GM12878 (cell line): ENCODE measurements around the gene MYBPHL. TPM values are rescaled to one million over a fixed set of nuclear protein-coding genes. Genes with fewer than 3 reads are reported as not detected.

Source experiments
- CBFB ChIP-seq: IDR thresholded peaks from 2 replicates; pipeline ENCODE4 v1.6.1; 2016; ENCODE audit warnings: antibody characterized with exemption, low read depth
- CBX5 ChIP-seq: sonication (generic); IDR thresholded peaks from 2 replicates; pipeline ENCODE4 v1.6.1; 2016; ENCODE audit warnings: low read depth, moderate library complexity, mild to moderate bottlenecking, inconsistent platforms
- DPF2 ChIP-seq: fragments of 450-650 bp; IDR thresholded peaks from 2 replicates; pipeline ENCODE4 v1.6.1; 2017; ENCODE audit warnings: mild to moderate bottlenecking
- EGR1 ChIP-seq, 2 experiments: IDR thresholded peaks; 1 replicate in 1 of 2; 2 replicates in 1 of 2; pipeline ENCODE4 v1.6.1; 2011 to 2012; ENCODE audit warnings: low read depth in 2 of 2, low read length in 2 of 2, borderline replicate concordance in 1 of 2, mild to moderate bottlenecking in 1 of 2, moderate library complexity in 1 of 2
- ELK1 ChIP-seq: IDR thresholded peaks from 2 replicates; pipeline ENCODE4 v1.6.1; 2012; ENCODE audit warnings: low read depth, low read length, improper control_type of control experiment
- ESRRA ChIP-seq: IDR thresholded peaks from 2 replicates; pipeline ENCODE4 v1.6.1; 2012; ENCODE audit warnings: mild to moderate bottlenecking, low read length, improper control_type of control experiment
- EZH2 ChIP-seq: IDR thresholded peaks from 2 replicates; pipeline ENCODE4 v1.6.1; 2012; ENCODE audit warnings: low read depth, mild to moderate bottlenecking, control low read depth, inconsistent platforms, low read length, borderline replicate concordance; ENCODE audit not compliant: control insufficient read depth
- FOXK2 ChIP-seq: fragments of 450-650 bp; IDR thresholded peaks from 2 replicates; pipeline ENCODE4 v1.6.1; 2017; ENCODE audit warnings: mild to moderate bottlenecking, moderate library complexity
- HDAC6 ChIP-seq: fragments of 200-600 bp; sonication (generic); IDR thresholded peaks from one replicate; pipeline ENCODE4 v1.8.0; 2017; ENCODE audit warnings: antibody characterized with exemption; ENCODE audit not compliant: unreplicated experiment
- IKZF1 ChIP-seq: fragments of 450-650 bp; conservative IDR thresholded peaks from 2 replicates; pipeline ENCODE4 v1.6.1; 2017; ENCODE audit warnings: antibody characterized with exemption, mild to moderate bottlenecking
- KAT2A ChIP-seq: conservative IDR thresholded peaks from 2 replicates; pipeline ENCODE4 v1.6.1; 2011; ENCODE audit warnings: low read depth, low read length; ENCODE audit not compliant: control insufficient read depth
- LARP7 ChIP-seq: fragments of 450-650 bp; IDR thresholded peaks from 2 replicates; pipeline ENCODE4 v1.6.1; 2017; ENCODE audit warnings: mild to moderate bottlenecking
- MEF2B ChIP-seq: fragments of 450-650 bp; IDR thresholded peaks from 2 replicates; pipeline ENCODE4 v1.6.1; 2018; ENCODE audit warnings: mild to moderate bottlenecking, moderate library complexity; ENCODE audit not compliant: partially characterized antibody, poor library complexity, severe bottlenecking
- PBX3 ChIP-seq: IDR thresholded peaks from 2 replicates; pipeline ENCODE4 v1.6.1; 2011; ENCODE audit warnings: mild to moderate bottlenecking, low read depth, low read length, moderate library complexity; ENCODE audit not compliant: insufficient replicate concordance
- POLR2A ChIP-seq: IDR thresholded peaks from 2 replicates; pipeline ENCODE4 v1.6.1; 2011; ENCODE audit warnings: low read depth, mild to moderate bottlenecking, low read length
- RAD21 ChIP-seq: IDR thresholded peaks from 2 replicates; pipeline ENCODE4 v1.6.1; 2011; ENCODE audit warnings: mild to moderate bottlenecking, low read depth, low read length, moderate library complexity; ENCODE audit not compliant: insufficient read depth
- RCOR1 ChIP-seq: conservative IDR thresholded peaks from 2 replicates; pipeline ENCODE4 v1.6.1; 2012; ENCODE audit warnings: low read depth, low read length, improper control_type of control experiment
- SIX5 ChIP-seq: IDR thresholded peaks from 2 replicates; pipeline ENCODE4 v1.6.1; 2011; ENCODE audit warnings: mild to moderate bottlenecking, low read depth, low read length, moderate library complexity; ENCODE audit not compliant: severe bottlenecking
- SMAD1 ChIP-seq: fragments of 450-650 bp; IDR thresholded peaks from 2 replicates; pipeline ENCODE4 v1.6.1; 2018; ENCODE audit warnings: mild to moderate bottlenecking, low read depth; ENCODE audit not compliant: partially characterized antibody
- SMC3 ChIP-seq: IDR thresholded peaks from 2 replicates; pipeline ENCODE4 v1.6.1; 2011; ENCODE audit warnings: low read length, improper control_type of control experiment, borderline replicate concordance
- SUZ12 ChIP-seq: fragments of 200-600 bp; sonication (generic); IDR thresholded peaks from one replicate; pipeline ENCODE4 v1.6.1; 2018; ENCODE audit warnings: antibody characterized with exemption, mild to moderate bottlenecking; ENCODE audit not compliant: unreplicated experiment
- WRNIP1 ChIP-seq: IDR thresholded peaks from 2 replicates; pipeline ENCODE4 v1.6.1; 2011; ENCODE audit warnings: low read depth, low read length, improper control_type of control experiment, borderline replicate concordance
- YBX1 ChIP-seq: fragments of 450-650 bp; IDR thresholded peaks from 2 replicates; pipeline ENCODE4 v1.6.1; 2016; ENCODE audit warnings: antibody characterized with exemption
- YY1 ChIP-seq: IDR thresholded peaks from 2 replicates; pipeline ENCODE4 v1.6.1; 2011; ENCODE audit warnings: low read depth, mild to moderate bottlenecking, low read length
- ZBTB11 ChIP-seq: fragments of 450-650 bp; formaldehyde crosslinking; IDR thresholded peaks from 2 replicates; pipeline ENCODE4 v1.5.0; 2022; ENCODE audit warnings: mild to moderate bottlenecking, missing genetic modification characterization
- ZNF217 ChIP-seq: fragments of 450-650 bp; IDR thresholded peaks from 2 replicates; pipeline ENCODE4 v1.6.1; 2017; ENCODE audit warnings: antibody characterized with exemption, mild to moderate bottlenecking
- ZSCAN29 ChIP-seq: fragments of 450-650 bp; IDR thresholded peaks from 2 replicates; pipeline ENCODE4 v1.6.1; 2017; ENCODE audit warnings: mild to moderate bottlenecking, moderate library complexity
- polyA plus RNA-seq, 11 experiments: library from polyadenylated mRNA; depleted of rRNA in 4 of 11; unstranded in 6 of 11; stranded (reverse) in 5 of 11; fragments of >200 nt; fragmentation: Nextera tagmentation in 4 of 11; fragmentation: Illumina TruSeq in 1 of 11; extraction: Ambion mirVana in 4 of 11; extraction: Trizol in 1 of 11; gene quantifications; 1 replicate in 1 of 11; 2 replicates in 10 of 11; pipeline versions ENCODE4 v1.2.1 to v1.2.3, GENCODE V29; 2011 to 2016; ENCODE audit warnings: inconsistent platforms in 2 of 11, missing spikeins in 2 of 11, low read depth in 1 of 11
- total RNA-seq, 4 experiments: library from RNA; depleted of rRNA in 3 of 4; stranded (reverse); fragments of >200 nt in 3 of 4; fragmentation: Illumina TruSeq in 1 of 4; extraction: Trizol in 1 of 4; gene quantifications; 2 replicates each; pipeline versions ENCODE4 v1.2.1 to v1.2.3, GENCODE V29; 2013 to 2021

MYBPHL gene
- total and polyA plus RNA-seq, 10 of the 15 experiments (the other 5 are each of a cell fraction or from before 2014, with no cell fraction given), result 0.16 to 0.75 (median 0.54) TPM; not detected in 7

GRCh38 chr1:109282952-109283747, 23.7 kb downstream of the MYBPHL start, which contains the start of gene PSRC1 (continued):
- TF ChIP-seq SMC3 (no peak; the same call in 1 of the 2 replicates), YY1 (peak; percentile 62; the same call in 1 of the 2 replicates), HDAC6 (no peak), IKZF1 (peak; percentile 86), KAT2A (no peak), ZBTB11 (no peak), YBX1 (no peak), ZNF217 (no peak), WRNIP1 (no peak), RAD21 (peak; percentile 50), SMAD1 (no peak), MEF2B (no peak), ESRRA (no peak), DPF2 (peak; percentile 57; the same call in 1 of the 2 replicates), LARP7 (peak; percentile 55; the same call in 1 of the 2 replicates), CBFB (no peak), PBX3 (no peak), POLR2A (peak; percentile 87), EGR1 (IDR thresholded peaks at IDR 0.05; ENCODE audit: borderline replicate concordance in 1 of 2, low read depth in 2 of 2, low read length in 2 of 2) (no peak), RCOR1 (no peak), ZSCAN29 (no peak), SUZ12 (no peak), CBX5 (no peak), FOXK2 (no peak), SIX5 (no peak), ELK1 (peak; percentile 91), EZH2 (no peak)
